ENCODE data around the gene MYOCOS.

Gene MYOCOS

DNA sequence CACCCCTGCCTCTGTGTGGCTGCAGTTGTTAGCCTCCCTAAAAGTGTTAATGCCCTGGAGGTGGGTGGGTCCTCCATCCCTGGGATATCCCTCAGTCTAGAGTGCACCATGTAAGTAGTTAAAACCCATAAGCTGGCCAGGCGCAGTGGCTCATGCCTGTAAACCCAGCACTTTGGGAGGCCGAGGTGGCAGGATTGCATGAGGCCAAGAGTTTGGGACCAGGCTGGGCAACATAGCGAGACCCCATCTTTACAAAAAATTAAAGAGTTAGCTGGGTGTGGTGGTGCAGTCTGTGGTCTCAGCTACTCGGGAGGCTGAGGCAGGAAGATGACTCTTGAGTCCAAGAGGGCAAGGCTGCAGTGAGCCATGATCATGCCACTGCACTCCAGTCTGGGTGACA is 20.2 kb downstream of the MYOCOS start:
- CTCF ChIA-PET: interaction anchor here (1.4 to 10.5 kb wide), 3 partner anchors 74 to 344 kb away, joined by 4 to 190 read pairs (median 7); no protein-coding TSS in a partner anchor
- no peak for DNase-seq (ENCODE audit: low read depth, low spot score)
- no peak overlapping the region for H3K4me3 ChIP-seq (ENCODE audit: low read depth, low read length)
- TF ChIP-seq, protein P1, sequence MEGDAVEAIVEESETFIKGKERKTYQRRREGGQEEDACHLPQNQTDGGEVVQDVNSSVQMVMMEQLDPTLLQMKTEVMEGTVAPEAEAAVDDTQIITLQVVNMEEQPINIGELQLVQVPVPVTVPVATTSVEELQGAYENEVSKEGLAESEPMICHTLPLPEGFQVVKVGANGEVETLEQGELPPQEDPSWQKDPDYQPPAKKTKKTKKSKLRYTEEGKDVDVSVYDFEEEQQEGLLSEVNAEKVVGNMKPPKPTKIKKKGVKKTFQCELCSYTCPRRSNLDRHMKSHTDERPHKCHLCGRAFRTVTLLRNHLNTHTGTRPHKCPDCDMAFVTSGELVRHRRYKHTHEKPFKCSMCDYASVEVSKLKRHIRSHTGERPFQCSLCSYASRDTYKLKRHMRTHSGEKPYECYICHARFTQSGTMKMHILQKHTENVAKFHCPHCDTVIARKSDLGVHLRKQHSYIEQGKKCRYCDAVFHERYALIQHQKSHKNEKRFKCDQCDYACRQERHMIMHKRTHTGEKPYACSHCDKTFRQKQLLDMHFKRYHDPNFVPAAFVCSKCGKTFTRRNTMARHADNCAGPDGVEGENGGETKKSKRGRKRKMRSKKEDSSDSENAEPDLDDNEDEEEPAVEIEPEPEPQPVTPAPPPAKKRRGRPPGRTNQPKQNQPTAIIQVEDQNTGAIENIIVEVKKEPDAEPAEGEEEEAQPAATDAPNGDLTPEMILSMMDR (IDR thresholded peaks at IDR 0.05; ENCODE audit: insufficient read depth, low read length, missing control alignments): no peak
- POLR2A ChIA-PET: no interaction called here

DNA sequence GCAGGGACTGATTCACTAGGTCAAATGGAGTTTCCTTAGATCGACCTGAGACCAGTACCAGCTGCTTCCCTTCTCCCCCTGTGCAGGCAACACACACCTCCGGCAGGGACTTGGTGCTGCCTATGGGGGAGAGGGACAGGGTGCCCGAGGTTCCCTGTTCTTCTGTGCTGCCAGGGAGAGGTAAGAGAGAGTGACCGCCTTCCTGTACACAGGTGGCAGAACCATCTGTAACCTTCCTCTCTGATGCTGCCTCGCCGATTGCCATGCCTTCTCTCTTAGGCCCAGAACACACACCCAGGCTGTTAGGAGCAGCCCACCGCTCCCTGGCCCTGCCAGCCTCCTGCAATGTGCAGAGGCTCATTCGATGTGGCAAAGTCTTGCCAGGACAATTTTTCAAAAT is 21.1 kb downstream of the MYOCOS start:
- H3K4me3 ChIP-seq (ENCODE audit: low read depth, low read length): no peak overlapping the region
- ChIA-PET POLR2A (no interaction called here), CTCF (interaction anchor here (0.7 to 10.5 kb wide), 7 partner anchors 12 to 343 kb away, joined by 3 to 190 read pairs (median 23); no protein-coding TSS in a partner anchor)
- DNase-seq (ENCODE audit: low read depth, low spot score): no peak
- TF ChIP-seq, protein P1 (IDR thresholded peaks at IDR 0.05; ENCODE audit: insufficient read depth, low read length, missing control alignments): no peak

DNA sequence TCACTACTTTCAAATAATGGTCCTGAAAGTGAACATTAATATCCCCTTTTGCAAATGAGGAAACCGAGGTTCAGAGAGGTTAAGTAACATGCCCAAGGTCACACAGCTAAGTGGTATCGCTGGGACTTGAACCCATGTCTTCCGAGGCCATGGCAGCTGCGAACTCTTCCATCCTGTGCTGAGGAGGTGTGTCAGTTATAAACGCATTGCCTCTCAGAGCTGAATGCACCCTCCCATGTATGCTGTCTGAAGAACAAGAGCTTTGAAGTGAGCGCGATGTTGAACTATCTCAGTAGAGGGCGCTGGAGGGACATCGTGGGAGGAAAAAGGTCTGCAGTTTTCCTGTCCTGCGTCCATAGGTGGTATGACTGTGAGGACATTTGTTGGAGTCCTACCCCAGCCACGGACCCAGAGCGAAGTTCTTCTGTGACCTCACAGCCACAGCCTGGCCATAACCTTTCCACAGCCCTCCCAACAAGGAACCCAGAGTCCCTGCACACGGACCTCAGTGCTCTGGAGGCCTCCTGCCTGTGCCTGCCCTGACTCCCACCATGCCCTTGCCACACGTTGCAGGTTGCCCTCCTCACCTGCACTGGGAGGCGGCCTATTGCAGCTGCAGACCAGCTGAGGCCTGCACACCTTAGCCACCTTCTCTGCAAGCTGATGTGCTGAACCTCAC is 22.9 kb downstream of the MYOCOS start:
- TF ChIP-seq, protein P1 (IDR thresholded peaks at IDR 0.05; ENCODE audit: insufficient read depth, low read length, missing control alignments): peak; percentile 85
- POLR2A ChIA-PET: interaction anchor here (1.0 kb wide), 1 partner anchor 98 kb away, joined by 3 read pairs; no protein-coding TSS in a partner anchor
- no peak overlapping the region for H3K4me3 ChIP-seq (ENCODE audit: low read depth, low read length)
- CTCF ChIA-PET: interaction anchor here (0.6 to 10.5 kb wide), 43 partner anchors 9 to 348 kb away, joined by 3 to 190 read pairs (median 4); partner anchors contain the start of genes METTL13, PRRC2C and VAMP4
- DNase-seq (ENCODE audit: low read depth, low spot score): peak; percentile 29

DNA sequence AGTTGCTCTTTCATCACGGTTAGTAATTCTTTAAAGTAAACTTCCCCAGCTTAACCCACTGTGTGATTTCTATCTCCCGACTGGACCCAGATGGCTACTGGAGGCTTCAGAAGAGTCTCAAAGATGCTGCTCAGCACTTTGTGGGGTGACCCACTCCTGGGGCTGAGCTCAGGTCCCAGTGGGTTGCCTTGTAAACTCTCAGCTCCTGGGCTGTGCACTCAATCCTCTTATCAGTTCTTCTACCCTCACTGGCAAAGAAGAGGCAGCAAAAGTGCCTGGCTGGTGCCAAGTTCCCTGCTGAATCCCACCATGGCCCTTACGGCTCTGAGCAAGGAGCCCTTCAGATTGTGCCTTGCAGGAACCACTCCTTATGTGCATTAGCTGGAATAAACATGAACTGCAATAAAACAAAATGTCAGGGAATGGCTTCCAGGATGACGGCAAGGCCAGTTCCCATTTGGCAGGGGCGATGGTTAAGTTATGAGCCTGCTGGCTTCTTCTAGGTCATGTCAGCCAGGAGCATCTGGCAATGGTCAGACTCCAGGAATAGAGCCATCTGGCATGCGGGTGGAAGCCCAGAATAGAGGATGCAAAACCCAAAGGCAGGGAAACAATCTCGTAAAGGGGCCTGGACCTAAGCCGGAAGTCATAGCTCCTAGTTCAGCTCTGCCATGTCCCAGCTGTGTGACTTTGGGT is 23.7 kb downstream of the MYOCOS start:
- CTCF ChIA-PET: interaction anchor here (0.7 to 10.5 kb wide), 30 partner anchors 9 to 341 kb away, joined by 3 to 190 read pairs (median 8); partner anchors contain the start of genes METTL13 and VAMP4
- TF ChIP-seq, protein P1 (IDR thresholded peaks at IDR 0.05; ENCODE audit: insufficient read depth, low read length, missing control alignments): no peak
- POLR2A ChIA-PET: interaction anchor here (1.1 kb wide), 1 partner anchor 95 kb away, joined by 3 read pairs; no protein-coding TSS in a partner anchor
- no peak overlapping the region for H3K4me3 ChIP-seq (ENCODE audit: low read depth, low read length)
- no peak for DNase-seq (ENCODE audit: low read depth, low spot score)

DNA sequence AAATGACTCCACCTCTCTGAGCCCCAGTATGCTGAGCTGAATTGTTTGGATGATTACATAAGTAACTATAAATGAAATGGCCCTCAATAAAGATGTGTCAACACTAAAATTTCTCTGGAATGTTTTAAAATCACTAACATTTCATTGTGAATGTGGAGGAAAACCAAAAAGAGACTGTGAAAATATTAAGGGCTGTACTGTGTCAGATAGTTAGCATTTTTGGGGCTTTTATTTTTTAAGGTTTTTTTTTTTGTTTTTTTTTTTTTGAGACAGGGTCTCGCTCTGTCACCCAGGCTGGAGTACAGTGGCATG is 24.2 kb downstream of the MYOCOS start:
- TF ChIP-seq, protein P1 (IDR thresholded peaks at IDR 0.05; ENCODE audit: insufficient read depth, low read length, missing control alignments): no peak
- CTCF ChIA-PET: interaction anchor here (0.7 to 10.5 kb wide), 17 partner anchors 8 to 340 kb away, joined by 3 to 190 read pairs (median 13); partner anchors contain the start of gene VAMP4
- H3K4me3 ChIP-seq (ENCODE audit: low read depth, low read length): no peak overlapping the region
- DNase-seq (ENCODE audit: low read depth, low spot score): no peak
- POLR2A ChIA-PET: interaction anchor here (0.7 to 1.1 kb wide), 2 partner anchors 94 to 330 kb away, joined by 3 to 4 read pairs; no protein-coding TSS in a partner anchor

Data from AG04449 (cell line).